Measurements from ENCODE around the gene RAD9A.

DNA sequence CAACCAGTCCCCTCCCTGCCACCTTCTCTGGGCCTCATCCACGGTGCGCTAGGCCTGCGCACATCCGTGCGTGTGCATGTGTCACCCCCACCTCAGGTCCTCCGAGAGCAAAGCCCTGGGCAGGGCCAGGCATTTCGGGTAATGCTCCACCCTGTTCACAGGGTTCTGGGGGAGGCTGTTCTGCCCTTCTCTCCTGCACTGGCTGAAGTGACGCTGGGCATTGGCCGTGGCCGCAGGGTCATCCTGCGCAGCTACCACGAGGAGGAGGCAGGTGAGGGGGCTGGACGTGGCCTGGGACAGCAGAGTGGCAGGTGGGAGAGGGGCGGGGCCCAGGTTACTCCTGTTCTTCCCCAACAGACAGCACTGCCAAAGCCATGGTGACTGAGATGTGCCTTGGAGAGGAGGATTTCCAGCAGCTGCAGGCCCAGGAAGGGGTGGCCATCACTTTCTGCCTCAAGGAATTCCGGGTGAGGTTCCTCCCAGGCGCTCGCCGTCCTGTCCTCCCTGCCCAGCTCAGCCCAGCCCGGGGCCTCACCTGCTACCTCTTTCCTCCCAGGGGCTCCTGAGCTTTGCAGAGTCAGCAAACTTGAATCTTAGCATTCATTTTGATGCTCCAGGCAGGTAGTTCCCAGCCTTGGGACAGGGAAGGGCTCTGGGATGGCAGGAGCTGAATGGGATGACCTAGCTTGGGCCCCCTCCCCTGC is 3.9 kb downstream of the RAD9A start:
- TF ChIP-seq, protein P1, sequence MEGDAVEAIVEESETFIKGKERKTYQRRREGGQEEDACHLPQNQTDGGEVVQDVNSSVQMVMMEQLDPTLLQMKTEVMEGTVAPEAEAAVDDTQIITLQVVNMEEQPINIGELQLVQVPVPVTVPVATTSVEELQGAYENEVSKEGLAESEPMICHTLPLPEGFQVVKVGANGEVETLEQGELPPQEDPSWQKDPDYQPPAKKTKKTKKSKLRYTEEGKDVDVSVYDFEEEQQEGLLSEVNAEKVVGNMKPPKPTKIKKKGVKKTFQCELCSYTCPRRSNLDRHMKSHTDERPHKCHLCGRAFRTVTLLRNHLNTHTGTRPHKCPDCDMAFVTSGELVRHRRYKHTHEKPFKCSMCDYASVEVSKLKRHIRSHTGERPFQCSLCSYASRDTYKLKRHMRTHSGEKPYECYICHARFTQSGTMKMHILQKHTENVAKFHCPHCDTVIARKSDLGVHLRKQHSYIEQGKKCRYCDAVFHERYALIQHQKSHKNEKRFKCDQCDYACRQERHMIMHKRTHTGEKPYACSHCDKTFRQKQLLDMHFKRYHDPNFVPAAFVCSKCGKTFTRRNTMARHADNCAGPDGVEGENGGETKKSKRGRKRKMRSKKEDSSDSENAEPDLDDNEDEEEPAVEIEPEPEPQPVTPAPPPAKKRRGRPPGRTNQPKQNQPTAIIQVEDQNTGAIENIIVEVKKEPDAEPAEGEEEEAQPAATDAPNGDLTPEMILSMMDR (IDR thresholded peaks at IDR 0.05) = no peak
- no peak for TF ChIP-seq POLR2A (IDR thresholded peaks at IDR 0.05)
